ENCODE data around the gene DNAH2. TPM values are rescaled to one million over a fixed set of nuclear protein-coding genes. Genes with fewer than 3 reads are reported as not detected.

DNAH2 gene
- total RNA-seq, 6 donors from 2014 or later, result 0.66 to 34.6 (median 6.0) TPM

DNA sequence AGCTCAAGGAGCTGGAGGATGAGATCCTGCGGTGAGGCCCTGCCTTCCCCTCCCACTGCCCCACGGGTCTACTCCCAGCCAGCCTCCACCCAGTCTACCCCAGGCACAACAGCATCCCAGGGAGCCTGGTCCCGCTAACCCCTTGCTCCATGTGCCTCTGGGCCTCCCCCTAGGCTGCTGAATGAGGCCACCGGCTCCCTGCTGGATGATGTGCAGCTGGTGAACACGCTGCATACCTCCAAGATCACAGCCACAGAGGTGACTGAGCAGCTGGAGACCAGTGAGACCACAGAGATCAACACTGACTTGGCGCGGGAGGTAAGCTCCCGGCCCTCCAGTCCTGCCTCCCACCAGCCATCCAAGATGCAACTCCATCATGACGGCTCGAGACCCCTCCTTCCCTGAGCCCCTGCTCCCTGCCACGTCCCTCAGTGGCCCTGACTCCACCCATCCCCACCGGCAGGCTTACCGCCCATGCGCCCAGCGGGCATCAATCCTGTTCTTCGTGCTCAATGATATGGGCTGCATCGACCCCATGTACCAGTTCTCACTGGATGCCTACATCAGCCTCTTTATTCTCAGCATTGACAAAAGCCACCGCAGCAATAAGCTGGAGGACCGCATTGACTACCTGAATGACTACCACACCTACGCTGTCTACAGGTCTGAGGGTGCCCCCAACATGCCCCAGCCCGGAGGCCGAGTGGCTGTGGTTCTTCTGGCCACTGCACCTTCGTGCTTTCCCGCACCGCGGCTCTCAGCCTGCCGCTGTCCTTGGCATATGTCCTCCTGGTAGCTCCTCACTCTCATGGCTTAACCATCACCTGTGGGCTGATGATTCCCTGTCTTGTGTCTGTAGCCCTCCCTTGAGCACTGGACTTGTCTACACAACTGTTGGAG lies 101.5 kb downstream of the DNAH2 start:
- no peak for TF ChIP-seq POLR2A (IDR thresholded peaks at IDR 0.05)
- TF ChIP-seq, protein P1, sequence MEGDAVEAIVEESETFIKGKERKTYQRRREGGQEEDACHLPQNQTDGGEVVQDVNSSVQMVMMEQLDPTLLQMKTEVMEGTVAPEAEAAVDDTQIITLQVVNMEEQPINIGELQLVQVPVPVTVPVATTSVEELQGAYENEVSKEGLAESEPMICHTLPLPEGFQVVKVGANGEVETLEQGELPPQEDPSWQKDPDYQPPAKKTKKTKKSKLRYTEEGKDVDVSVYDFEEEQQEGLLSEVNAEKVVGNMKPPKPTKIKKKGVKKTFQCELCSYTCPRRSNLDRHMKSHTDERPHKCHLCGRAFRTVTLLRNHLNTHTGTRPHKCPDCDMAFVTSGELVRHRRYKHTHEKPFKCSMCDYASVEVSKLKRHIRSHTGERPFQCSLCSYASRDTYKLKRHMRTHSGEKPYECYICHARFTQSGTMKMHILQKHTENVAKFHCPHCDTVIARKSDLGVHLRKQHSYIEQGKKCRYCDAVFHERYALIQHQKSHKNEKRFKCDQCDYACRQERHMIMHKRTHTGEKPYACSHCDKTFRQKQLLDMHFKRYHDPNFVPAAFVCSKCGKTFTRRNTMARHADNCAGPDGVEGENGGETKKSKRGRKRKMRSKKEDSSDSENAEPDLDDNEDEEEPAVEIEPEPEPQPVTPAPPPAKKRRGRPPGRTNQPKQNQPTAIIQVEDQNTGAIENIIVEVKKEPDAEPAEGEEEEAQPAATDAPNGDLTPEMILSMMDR (IDR thresholded peaks at IDR 0.05), result no peak
- no peak for TF ChIP-seq POLR2AphosphoS5 (IDR thresholded peaks at IDR 0.05)
- TF ChIP-seq EP300 (IDR thresholded peaks at IDR 0.05), result no peak
- no peaks in the 10 kb centered on the region for H3K4me1 ChIP-seq
- H3K4me3 ChIP-seq, result no peak overlapping the region
- WGBS, 2 donors, result 85 to 90% methylated on average over 27 of the region's 27 CpGs
- no peaks in the 10 kb centered on the region for H3K9me3 ChIP-seq
- ATAC-seq (ENCODE audit: low FRiP score in 2 of 2) (no peak), DNase-seq (peak in 1 of 2 donors; percentile 62)
- no peak overlapping the region for H3K27ac ChIP-seq
- H3K27me3 ChIP-seq, result no peaks in the 10 kb centered on the region
- H3K36me3 ChIP-seq, result no peaks in the 10 kb centered on the region

DNA sequence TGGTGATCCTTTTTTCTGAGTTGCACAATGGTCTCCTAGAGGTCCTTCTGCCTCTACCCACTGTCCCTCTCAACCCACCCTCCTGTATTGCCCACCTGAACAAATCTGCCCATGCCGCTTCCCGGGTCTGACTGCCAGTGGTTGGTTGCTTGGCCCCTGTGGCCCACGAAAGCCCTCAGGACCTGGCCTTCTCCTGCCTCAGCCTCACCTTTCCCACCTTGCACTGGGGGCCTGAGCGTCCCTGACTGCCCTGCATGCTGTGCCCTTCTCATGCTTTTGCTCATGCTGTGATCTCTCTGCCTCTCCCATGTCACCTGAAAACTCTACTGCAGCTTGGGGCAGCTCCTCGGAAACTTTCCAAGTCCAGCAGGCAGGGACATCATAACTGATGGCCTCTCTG lies 102.7 kb downstream of the DNAH2 start:
- no peaks in the 10 kb centered on the region for H3K36me3 ChIP-seq
- no peaks in the 10 kb centered on the region for H3K4me1 ChIP-seq
- H3K27me3 ChIP-seq, result no peaks in the 10 kb centered on the region
- H3K9me3 ChIP-seq, result no peaks in the 10 kb centered on the region
- no peak for TF ChIP-seq EP300 (IDR thresholded peaks at IDR 0.05)
- no peak for TF ChIP-seq POLR2A (IDR thresholded peaks at IDR 0.05)
- TF ChIP-seq POLR2AphosphoS5 (IDR thresholded peaks at IDR 0.05), result no peak
- TF ChIP-seq, protein P1 (IDR thresholded peaks at IDR 0.05), result no peak
- no peak overlapping the region for H3K4me3 ChIP-seq
- ATAC-seq (ENCODE audit: low FRiP score in 2 of 2) (no peak), DNase-seq (no peak)
- H3K27ac ChIP-seq, result no peak overlapping the region
- 83 to 93% methylated on average over 5 of the region's 5 CpGs for WGBS, 2 donors

DNA sequence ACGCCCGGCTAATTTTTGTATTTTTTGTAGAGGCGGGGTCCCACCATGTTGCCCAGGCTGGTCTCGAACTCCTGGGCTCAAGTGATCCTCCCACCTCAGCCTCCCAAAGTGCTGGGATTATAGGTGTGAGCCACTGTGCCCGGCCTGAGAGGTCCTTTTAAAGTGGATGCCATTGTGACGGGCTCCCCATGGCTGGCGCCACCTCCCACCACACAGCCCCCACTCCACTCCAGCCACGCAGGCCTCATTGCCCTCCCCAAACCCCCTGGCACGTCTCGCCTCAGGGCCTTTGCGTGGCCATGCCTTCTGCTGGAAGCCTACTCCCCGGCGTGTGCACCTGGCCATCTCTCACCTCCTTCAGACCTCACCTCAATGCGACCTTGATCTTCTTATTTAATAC lies 104.6 kb downstream of the DNAH2 start:
- Histone ChIP-seq H3K27me3 (no peaks in the 10 kb centered on the region), H3K9me3 (no peaks in the 10 kb centered on the region), H3K4me1 (no peaks in the 10 kb centered on the region), H3K27ac (no peak overlapping the region), H3K4me3 (no peak overlapping the region), H3K36me3 (no peaks in the 10 kb centered on the region)
- TF ChIP-seq, protein P1 (IDR thresholded peaks at IDR 0.05), result no peak
- no peak for TF ChIP-seq POLR2AphosphoS5 (IDR thresholded peaks at IDR 0.05)
- no peak for TF ChIP-seq POLR2A (IDR thresholded peaks at IDR 0.05)
- TF ChIP-seq EP300 (IDR thresholded peaks at IDR 0.05), result no peak
- 72 to 80% methylated on average over 11 to 14 of the region's 14 CpGs for WGBS, 2 donors
- ATAC-seq (ENCODE audit: low FRiP score in 2 of 2) (no peak), DNase-seq (peak in 1 of 2 donors; percentile 47)

DNA sequence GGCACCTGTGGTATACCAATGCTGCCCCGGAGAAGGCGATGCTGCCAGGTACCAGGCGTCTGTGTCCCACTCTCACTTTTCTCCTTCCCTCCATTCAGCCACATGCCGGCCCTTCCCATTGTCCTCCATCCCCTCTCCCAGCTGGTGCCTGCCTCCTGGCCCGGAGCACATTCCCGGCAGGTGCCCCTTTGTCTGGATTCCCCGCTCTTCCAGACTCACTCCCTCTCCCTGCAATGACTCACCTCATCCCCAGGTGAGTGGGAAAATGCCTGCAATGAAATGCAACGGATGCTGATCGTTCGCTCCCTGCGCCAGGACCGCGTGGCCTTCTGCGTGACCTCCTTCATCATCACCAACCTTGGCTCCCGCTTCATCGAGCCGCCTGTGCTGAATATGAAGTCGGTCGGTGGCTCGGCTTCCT lies 106.0 kb downstream of the DNAH2 start:
- ATAC-seq (ENCODE audit: low FRiP score in 2 of 2) (no peak), DNase-seq (peak in 1 of 2 donors; percentile 53)
- Histone ChIP-seq H3K4me1 (no peaks in the 10 kb centered on the region), H3K36me3 (no peaks in the 10 kb centered on the region), H3K27ac (no peak overlapping the region), H3K9me3 (no peaks in the 10 kb centered on the region), H3K27me3 (no peaks in the 10 kb centered on the region), H3K4me3 (no peak overlapping the region)
- no peak for TF ChIP-seq POLR2AphosphoS5 (IDR thresholded peaks at IDR 0.05)
- no peak for TF ChIP-seq POLR2A (IDR thresholded peaks at IDR 0.05)
- TF ChIP-seq, protein P1 (IDR thresholded peaks at IDR 0.05), result no peak
- TF ChIP-seq EP300 (IDR thresholded peaks at IDR 0.05), result no peak
- 89 to 90% methylated on average over 20 of the region's 20 CpGs for WGBS, 2 donors

Data from upper lobe of left lung (tissue), 6 donors.